ENCODE measurements around the gene HMGXB4. TPM values are rescaled to one million over a fixed set of nuclear protein-coding genes. Genes with fewer than 3 reads are reported as not detected.

HMGXB4 gene
- total and polyA plus RNA-seq, 2 of the 4 experiments (the other 2 are of a cell fraction) = 11.8 to 18.5 TPM

DNA sequence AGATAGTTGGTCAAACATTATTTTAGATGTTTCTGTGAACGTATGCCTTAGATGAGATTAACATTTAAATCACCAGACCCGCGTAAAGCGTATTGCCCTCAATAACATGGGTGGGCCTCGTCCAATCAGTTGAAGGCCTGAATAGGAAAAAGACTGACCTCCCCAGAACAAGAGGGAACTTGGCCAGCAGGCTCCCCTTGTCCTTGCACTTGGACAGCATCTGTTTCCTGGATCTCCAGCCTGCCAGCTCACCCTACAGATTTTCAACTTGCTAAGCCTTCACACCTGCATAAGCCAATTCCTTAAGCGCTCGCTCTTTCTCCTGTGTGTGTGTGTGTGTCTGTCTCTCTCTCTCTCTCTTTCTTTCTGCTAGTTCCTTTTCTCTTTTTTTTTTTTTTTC, 50.6 kb downstream of the HMGXB4 start:
- dilution Hi-C loops (cut with HindIII; ENCODE audit: low sequenced_read_pairs, unreplicated experiment) (no loop called here), in situ Hi-C loops (cut with MboI; ENCODE audit: low sequenced_read_pairs) (loop anchor here (25.0 kb wide), 1 partner anchor 1204 kb away; the partner anchor contains the start of gene FOXRED2), intact Hi-C loops (cut with micrococcal nuclease) (no loop called here)
- POLR2A ChIA-PET (ENCODE audit: unreplicated experiment) = no interaction called here
- H4K5ac ChIP-seq (ENCODE audit: low read depth, low read length) = no peak overlapping the region
- H2AFZ ChIP-seq (replicated peaks; ENCODE audit: low read length, poor library complexity) = no peak overlapping the region
- no peak overlapping the region for H3K14ac ChIP-seq (replicated peaks; ENCODE audit: low read depth, low read length)
- WGBS, 2 experiments (ENCODE audit: extremely low coverage in 2 of 2, insufficient read length in 1 of 2) = no CpG with 5 or more reads among the region's 7 CpGs
- CTCF ChIA-PET = no interaction called here
- no peak for ATAC-seq (ENCODE audit: low read depth)
- H3K18ac ChIP-seq (ENCODE audit: low read depth, low read length) = no peak overlapping the region
- no TSS peak for BruUV-seq (replicated peaks)
- H2BK120ac ChIP-seq (ENCODE audit: low read depth, low read length) = no peak overlapping the region
- H3K9ac ChIP-seq (ENCODE audit: low read depth, low read length) = no peak overlapping the region
- H3K4me2 ChIP-seq (ENCODE audit: low read depth, low read length) = no peak overlapping the region
- no peak overlapping the region for H2AK5ac ChIP-seq (ENCODE audit: low read depth, low read length)
- no peak overlapping the region for H2AK9ac ChIP-seq (replicated peaks; ENCODE audit: low read depth, low read length, poor library complexity)
- no peak overlapping the region for H3K4ac ChIP-seq (ENCODE audit: low read depth, low read length)
- no peak for TF ChIP-seq SMC3 (IDR thresholded peaks at IDR 0.05; ENCODE audit: low read depth, low read length)
- no peak for TF ChIP-seq POLR2A (IDR thresholded peaks at IDR 0.05; ENCODE audit: low read depth, low read length)
- no peak for TF ChIP-seq FOS (IDR thresholded peaks at IDR 0.05; ENCODE audit: low read depth, low read length)
- TF ChIP-seq, protein P1, sequence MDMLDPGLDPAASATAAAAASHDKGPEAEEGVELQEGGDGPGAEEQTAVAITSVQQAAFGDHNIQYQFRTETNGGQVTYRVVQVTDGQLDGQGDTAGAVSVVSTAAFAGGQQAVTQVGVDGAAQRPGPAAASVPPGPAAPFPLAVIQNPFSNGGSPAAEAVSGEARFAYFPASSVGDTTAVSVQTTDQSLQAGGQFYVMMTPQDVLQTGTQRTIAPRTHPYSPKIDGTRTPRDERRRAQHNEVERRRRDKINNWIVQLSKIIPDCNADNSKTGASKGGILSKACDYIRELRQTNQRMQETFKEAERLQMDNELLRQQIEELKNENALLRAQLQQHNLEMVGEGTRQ (IDR thresholded peaks at IDR 0.05; ENCODE audit: low read depth, low read length) = no peak
- TF ChIP-seq RCOR1 (IDR thresholded peaks at IDR 0.05; ENCODE audit: insufficient replicate concordance, low read length) = no peak
- TF ChIP-seq BHLHE40 (IDR thresholded peaks at IDR 0.05; ENCODE audit: low read depth, low read length) = no peak
- TF ChIP-seq RAD21 (IDR thresholded peaks at IDR 0.05; ENCODE audit: low read length) = no peak
- TF ChIP-seq, protein P2, sequence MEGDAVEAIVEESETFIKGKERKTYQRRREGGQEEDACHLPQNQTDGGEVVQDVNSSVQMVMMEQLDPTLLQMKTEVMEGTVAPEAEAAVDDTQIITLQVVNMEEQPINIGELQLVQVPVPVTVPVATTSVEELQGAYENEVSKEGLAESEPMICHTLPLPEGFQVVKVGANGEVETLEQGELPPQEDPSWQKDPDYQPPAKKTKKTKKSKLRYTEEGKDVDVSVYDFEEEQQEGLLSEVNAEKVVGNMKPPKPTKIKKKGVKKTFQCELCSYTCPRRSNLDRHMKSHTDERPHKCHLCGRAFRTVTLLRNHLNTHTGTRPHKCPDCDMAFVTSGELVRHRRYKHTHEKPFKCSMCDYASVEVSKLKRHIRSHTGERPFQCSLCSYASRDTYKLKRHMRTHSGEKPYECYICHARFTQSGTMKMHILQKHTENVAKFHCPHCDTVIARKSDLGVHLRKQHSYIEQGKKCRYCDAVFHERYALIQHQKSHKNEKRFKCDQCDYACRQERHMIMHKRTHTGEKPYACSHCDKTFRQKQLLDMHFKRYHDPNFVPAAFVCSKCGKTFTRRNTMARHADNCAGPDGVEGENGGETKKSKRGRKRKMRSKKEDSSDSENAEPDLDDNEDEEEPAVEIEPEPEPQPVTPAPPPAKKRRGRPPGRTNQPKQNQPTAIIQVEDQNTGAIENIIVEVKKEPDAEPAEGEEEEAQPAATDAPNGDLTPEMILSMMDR (conservative IDR thresholded peaks at IDR 0.05; ENCODE audit: low read depth, low read length) = no peak
- TF ChIP-seq MAFK (IDR thresholded peaks at IDR 0.05; ENCODE audit: low read depth, low read length) = no peak
- TF ChIP-seq NFE2L2 (IDR thresholded peaks at IDR 0.05; ENCODE audit: low read depth, low read length) = no peak
- TF ChIP-seq CHD1 (IDR thresholded peaks at IDR 0.05; ENCODE audit: low read depth, low read length) = no peak
- no peak for TF ChIP-seq CEBPB (IDR thresholded peaks at IDR 0.05; ENCODE audit: low read depth, low read length)
- no peak for TF ChIP-seq MAZ (IDR thresholded peaks at IDR 0.05; ENCODE audit: borderline replicate concordance, low read depth, low read length)
- no peak for TF ChIP-seq MXI1 (IDR thresholded peaks at IDR 0.05; ENCODE audit: borderline replicate concordance, low read depth, low read length)
- TF ChIP-seq, protein P3, sequence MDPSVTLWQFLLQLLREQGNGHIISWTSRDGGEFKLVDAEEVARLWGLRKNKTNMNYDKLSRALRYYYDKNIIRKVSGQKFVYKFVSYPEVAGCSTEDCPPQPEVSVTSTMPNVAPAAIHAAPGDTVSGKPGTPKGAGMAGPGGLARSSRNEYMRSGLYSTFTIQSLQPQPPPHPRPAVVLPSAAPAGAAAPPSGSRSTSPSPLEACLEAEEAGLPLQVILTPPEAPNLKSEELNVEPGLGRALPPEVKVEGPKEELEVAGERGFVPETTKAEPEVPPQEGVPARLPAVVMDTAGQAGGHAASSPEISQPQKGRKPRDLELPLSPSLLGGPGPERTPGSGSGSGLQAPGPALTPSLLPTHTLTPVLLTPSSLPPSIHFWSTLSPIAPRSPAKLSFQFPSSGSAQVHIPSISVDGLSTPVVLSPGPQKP (IDR thresholded peaks at IDR 0.05; ENCODE audit: borderline replicate concordance, low read depth, low read length) = no peak
- TF ChIP-seq RFX5 (IDR thresholded peaks at IDR 0.05; ENCODE audit: low read depth, low read length) = no peak
- no peak overlapping the region for H2BK15ac ChIP-seq (ENCODE audit: low read depth, low read length)
- DNase-seq = no peak
- no peak overlapping the region for H2BK5ac ChIP-seq (ENCODE audit: low read depth, low read length, poor library complexity, severe bottlenecking)
- H3K27ac ChIP-seq (ENCODE audit: insufficient read depth, low read length) = no peak overlapping the region
- no peak overlapping the region for H4K91ac ChIP-seq (ENCODE audit: insufficient read depth, low read depth, low read length)
- H4K8ac ChIP-seq (ENCODE audit: low read depth in 2 of 2, low read length in 2 of 2) = no peak overlapping the region
- H3K4me1 ChIP-seq (ENCODE audit: control insufficient read depth, insufficient read depth, low read length) = peaks cover 24% of the 10 kb centered on the region
- H3K9me3 ChIP-seq (ENCODE audit: control insufficient read depth, insufficient read depth, low read length) = no peaks in the 10 kb centered on the region
- no peaks in the 10 kb centered on the region for H3K27me3 ChIP-seq (ENCODE audit: control insufficient read depth, insufficient read depth, low read length)
- H2BK20ac ChIP-seq (ENCODE audit: low read depth, low read length) = no peak overlapping the region
- H4K20me1 ChIP-seq (ENCODE audit: insufficient read depth, low read length) = peaks cover 49% of the 10 kb centered on the region
- H3K36me3 ChIP-seq (ENCODE audit: control insufficient read depth, insufficient read depth, low read length) = peaks cover 4% of the 10 kb centered on the region; the same call in 1 of the 2 replicates
- no peak overlapping the region for H3K56ac ChIP-seq (ENCODE audit: extremely low read depth, insufficient read depth, low read length)
- no peak overlapping the region for H3K4me3 ChIP-seq (ENCODE audit: insufficient read depth, low read depth, low read length)
- peaks cover 34% of the 10 kb centered on the region for H3K9me1 ChIP-seq (ENCODE audit: insufficient read depth, low read length)
- no peak overlapping the region for H3K23ac ChIP-seq (ENCODE audit: low read depth, low read length)
- peaks cover 30 to 85% of the 10 kb centered on the region in 2 experiments for H3K79me1 ChIP-seq (ENCODE audit: low read depth in 1 of 2, low read length in 2 of 2)

All from IMR-90 (cell line).